Stimulated activated CD8-positive, alpha-beta memory T cell treated with anti-CD3 and anti-CD28 coated beads, Interleukin-15, amount 100 ng/mL, for 4 hours (primary cell): ENCODE data around the gene PIK3R6.

Experiments
- DNase-seq, 2 donors: peaks; one replicate each; pipeline ENCODE4 v3.0.0-alpha.2; 2020; ENCODE audit warnings: low read depth in 2 of 2

PIK3R6 gene

GRCh38 chr17:8867361-8867981 lies at the start of gene PIK3R6:
PIK3R6 (minus strand) TSS chr17:8867674; CDS start chr17:8849794, 17,880 bp downstream.
- no peak for DNase-seq

DNA sequence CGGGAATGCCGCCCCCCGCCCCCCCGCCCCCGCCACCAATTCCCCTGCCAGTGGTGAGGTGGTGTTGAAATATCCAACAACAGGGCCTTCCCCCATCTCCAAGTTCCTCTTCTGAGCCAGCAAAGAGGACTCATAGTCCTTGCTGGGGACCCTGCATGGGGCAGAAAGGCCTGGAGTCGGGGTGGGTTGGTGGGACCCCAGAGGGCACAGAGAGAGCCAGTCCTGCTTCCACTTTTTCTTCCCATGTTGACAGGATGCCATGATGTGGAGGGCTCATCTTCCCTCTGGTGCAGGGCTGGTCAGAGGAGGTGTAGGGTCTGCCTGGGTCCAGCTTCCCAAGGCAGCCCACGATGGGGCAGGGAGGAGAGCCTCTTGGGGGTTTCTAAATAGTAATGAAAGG lies 49.0 kb upstream of the PIK3R6 start:
- no peak for DNase-seq

- no peak for DNase-seq
Measured at GRCh38 chr17:8914554-8914953, 47.1 kb upstream of the PIK3R6 start.

- DNase-seq = no peak
Measured at GRCh38 chr17:8913879-8914278, 46.4 kb upstream of the PIK3R6 start.

DNA sequence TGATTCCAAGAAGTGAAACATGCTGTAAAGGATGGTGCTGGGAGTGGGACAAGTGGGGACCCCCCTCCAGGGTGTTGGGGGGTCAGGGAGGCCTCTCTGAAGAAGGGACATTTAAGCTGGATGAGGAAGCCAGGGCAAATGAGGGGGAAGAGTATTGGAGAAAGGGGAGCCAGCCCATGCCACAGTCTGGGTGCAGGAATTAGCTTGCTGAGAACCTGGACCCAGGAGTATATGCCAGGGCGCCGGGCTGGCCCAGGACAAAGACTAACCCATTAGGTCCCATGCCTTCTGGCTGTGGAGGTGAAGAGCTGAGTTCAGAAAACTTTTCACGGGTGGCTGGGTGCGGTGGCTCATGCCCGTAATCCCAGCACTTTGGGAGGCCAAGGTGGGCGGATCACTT lies 45.6 kb upstream of the PIK3R6 start:
- DNase-seq = no peak

GRCh38 chr17:8912084-8912981 lies 44.9 kb upstream of the PIK3R6 start:
- DNase-seq = no peak

GRCh38 chr17:8910969-8911604 lies 43.6 kb upstream of the PIK3R6 start:
- DNase-seq = no peak

- DNase-seq = no peak
Measured at GRCh38 chr17:8909586-8910270, 42.3 kb upstream of the PIK3R6 start.

DNA sequence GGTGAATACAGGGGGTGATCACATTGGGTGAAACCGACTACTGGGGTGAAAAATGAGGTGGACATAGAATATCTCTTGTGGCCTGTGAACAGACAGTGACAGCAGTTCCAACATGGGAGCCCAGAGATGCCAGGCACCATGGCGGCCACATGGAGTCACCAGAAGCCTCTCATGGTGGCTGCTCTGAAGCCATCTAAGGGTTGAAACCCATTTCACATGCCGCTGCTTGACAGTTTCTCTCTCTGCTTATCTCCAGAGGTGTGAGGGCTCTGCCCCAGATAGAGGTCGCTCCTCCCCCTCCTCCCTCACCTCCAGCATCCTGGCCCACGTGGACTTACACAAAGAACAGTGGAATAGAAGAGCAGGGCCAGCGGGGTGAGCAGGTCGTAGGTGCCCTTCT lies 37.9 kb upstream of the PIK3R6 start:
- DNase-seq = no peak

- no peak for DNase-seq
Measured at GRCh38 chr17:8904686-8905085, 37.2 kb upstream of the PIK3R6 start.

DNA sequence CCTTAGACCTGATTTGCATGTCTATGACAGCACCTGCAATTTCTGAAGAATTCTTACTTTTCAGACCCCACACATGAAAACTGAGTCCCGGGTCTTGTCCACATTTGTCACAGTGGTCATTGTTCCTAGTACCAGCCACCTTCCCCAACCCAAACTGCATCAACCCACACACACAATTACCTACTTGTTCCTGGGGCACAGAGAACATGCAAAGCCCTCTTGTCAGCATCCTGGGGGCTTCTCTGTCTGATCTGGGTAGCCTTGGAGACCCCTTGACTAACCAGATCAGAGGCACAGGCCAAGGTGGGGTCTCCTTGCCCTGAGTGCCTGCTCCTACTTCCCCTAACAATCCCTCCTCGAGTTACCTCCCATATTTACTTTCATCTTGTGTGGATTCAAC lies 36.7 kb upstream of the PIK3R6 start:
- no peak for DNase-seq

DNA sequence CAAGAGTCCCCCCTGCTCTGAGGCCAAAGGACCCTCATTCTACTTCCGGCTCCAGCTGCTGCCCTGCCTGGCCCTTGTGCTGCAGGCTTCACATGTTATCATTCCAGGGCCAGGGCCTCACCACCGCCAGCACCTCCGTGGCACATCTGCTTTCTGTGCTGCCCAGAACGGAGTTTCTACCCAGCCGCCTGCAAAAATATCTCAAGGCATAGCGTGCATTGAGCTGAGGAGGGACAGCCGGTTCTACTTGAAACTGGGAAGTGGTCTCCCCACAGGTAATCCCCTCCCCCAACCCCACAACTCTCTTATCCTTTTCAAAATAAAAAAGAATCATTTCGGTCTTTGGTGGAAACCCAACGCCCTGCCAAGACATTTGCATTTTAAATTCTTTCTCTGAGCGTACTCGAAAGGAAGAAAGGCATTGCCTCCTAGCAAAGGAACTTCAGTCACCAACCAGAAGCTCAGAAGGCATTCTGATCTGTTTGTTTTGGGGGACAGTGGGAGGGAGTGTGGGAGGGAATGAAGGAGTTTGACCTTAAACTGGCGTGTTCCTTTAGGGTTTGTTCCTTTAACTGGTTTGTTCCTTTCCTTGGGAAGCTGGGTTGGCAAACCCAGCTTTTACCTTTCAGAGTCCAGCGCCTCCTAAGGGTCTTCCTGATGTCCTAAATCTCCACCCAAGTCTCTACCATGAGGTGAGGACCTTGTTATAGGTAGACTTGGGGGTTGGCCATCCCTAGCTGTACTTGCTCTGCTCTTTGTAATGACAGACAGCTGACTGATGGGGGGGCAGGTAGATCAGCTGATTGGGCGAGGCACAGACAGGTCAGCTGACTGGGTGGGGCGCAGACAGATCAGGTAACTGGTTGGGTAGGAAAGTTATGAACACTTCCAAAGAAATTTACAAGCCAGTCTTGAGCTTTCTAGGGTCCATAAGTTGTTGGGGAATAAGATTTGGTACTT lies 33.4 kb upstream of the PIK3R6 start:
- DNase-seq = no peak

DNA sequence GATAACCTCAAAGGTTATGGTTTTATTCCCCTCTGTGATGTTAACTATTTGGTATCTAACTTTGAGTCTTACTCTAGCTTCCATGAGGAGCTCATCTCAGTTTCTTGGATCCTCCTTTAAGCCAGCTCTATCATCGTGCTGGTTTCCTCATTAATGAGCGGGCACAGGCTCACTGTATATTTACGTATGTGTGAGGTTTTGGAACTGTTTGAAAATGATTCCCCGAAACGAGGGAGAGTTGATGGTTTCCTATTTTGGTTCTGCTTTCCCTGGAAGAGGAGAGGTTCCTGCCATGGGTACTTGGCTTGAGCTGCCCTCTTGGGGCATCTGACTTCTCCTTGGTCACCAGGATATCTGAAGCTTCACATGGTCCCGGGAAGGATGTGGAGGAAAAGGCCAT lies 32.7 kb upstream of the PIK3R6 start:
- DNase-seq = no peak

DNA sequence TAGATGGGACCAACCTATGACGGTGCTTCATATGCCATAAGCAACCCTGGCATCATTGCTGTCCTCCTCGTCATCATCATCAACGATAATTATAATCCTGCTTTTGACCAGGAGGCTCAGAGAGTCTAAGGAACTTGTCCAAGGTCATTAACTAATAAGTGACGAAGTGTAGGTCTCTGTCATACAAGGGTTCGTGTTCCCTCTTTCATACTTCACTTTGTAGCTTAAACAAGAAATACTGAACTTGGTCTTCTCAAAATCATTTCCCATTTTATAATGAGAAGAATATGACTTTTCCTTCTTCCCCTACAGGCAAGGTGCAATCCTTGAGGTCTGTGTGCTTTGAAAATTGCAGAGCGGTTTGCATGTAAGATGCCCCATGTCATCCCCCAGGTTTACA lies 31.2 kb upstream of the PIK3R6 start:
- no peak for DNase-seq

- no peak for DNase-seq
Measured at GRCh38 chr17:8898126-8898525, 30.7 kb upstream of the PIK3R6 start.

DNA sequence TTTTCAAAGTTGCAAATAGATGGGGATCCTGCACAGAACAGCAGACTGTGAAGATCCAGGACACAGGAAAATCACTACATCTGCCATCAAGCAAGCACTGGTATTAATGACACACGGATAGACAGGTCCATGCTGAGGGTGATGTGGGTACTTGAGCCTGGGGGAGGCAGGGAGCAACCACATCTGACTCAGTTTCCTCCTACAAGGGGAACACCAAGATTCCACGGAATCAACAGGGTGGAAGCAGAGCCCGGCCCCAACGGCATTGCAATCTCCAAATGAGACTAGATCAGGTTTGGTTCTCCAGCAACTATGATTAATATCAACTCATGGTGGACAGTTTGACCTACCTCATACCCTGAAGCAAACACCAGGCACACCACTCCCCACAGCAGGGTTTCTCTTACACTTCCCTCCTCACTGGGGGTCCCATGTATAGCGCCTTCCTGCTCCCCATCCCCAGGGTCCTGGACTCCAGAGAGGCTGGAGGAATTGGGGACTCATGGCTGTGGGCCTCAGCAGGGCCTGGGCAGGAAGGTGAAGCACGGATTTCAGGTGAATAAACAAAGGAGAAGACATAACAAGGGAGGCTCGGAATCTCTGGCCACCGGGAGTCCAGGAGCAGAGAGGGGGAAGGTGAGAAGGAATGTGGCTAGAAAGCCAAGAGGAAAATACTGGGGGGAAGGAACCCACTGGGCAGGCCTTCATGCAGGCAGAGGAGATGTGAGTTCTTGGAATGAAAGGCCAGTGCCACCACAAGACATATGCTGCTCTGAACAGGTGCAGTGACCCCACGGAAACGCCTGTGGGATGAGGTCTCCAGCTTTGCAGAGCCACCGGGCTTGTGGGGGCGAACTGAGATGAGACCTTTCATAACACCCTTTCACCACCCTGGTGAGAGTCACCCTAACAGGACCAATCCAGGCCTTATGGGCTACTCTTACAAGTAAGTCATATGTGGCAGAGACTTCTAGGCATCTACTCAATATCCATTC lies 29.5 kb upstream of the PIK3R6 start:
- DNase-seq = no peak

GRCh38 chr17:8896087-8896486 lies 28.6 kb upstream of the PIK3R6 start:
- no peak for DNase-seq

GRCh38 chr17:8894673-8895578 lies 27.5 kb upstream of the PIK3R6 start:
- DNase-seq = no peak

- DNase-seq = no peak
Measured at GRCh38 chr17:8894202-8894671, 26.8 kb upstream of the PIK3R6 start.
